ENCODE results near the gene KAZN.

- TF ChIP-seq POLR2A (IDR thresholded peaks at IDR 0.05) (no peak), CTCF (IDR thresholded peaks at IDR 0.05) (no peak)
These were observed 550.5 kb downstream of the KAZN start for GRCh38 chr1:15148941-15149340.

Measured in body of pancreas (tissue), 4 donors.